SK-N-SH treated with all-trans-retinoic acid at 6 μM for 48 hours (cell line): ENCODE measurements around the gene IL15.

ENCODE experiments used
- ATAC-seq: fragments of 200-7000 bp; cut with Tn5 transposase; 3 replicates; pipeline ENCODE4 v1.9.1; 2020; ENCODE audit warnings: mild to moderate bottlenecking, moderate library complexity
- ARNTL ChIP-seq: fragments of 450-650 bp; formaldehyde crosslinking; IDR thresholded peaks from 2 replicates; pipeline ENCODE4 v1.5.0; 2020; ENCODE audit warnings: low read depth, mild to moderate bottlenecking, moderate library complexity, borderline replicate concordance
- BACH2 ChIP-seq: fragments of 250-450 bp; sonication (Bioruptor Pico); IDR thresholded peaks from 2 replicates; pipeline ENCODE4 v1.9.0; 2021; ENCODE audit warnings: mild to moderate bottlenecking, borderline replicate concordance
- CREB5 ChIP-seq: fragments of 250-450 bp; sonication (Bioruptor Pico); IDR thresholded peaks from 2 replicates; pipeline ENCODE4 v1.5.1; 2020; ENCODE audit warnings: low read depth, mild to moderate bottlenecking, moderate library complexity
- CSDC2 ChIP-seq: fragments of 250-450 bp; sonication (Bioruptor Pico); IDR thresholded peaks from 2 replicates; pipeline ENCODE4 v1.5.0; 2020; ENCODE audit warnings: mild to moderate bottlenecking, moderate library complexity
- ESRRG ChIP-seq: fragments of 250-450 bp; sonication (Bioruptor Pico); IDR thresholded peaks from 2 replicates; pipeline ENCODE4 v1.6.1; 2021; ENCODE audit warnings: mild to moderate bottlenecking
- GLIS3 ChIP-seq: fragments of 250-450 bp; sonication (Bioruptor Pico); IDR thresholded peaks from 2 replicates; pipeline ENCODE4 v1.5.0; 2020; ENCODE audit warnings: mild to moderate bottlenecking, moderate library complexity
- ISL1 ChIP-seq: fragments of 250-450 bp; sonication (Bioruptor Pico); IDR thresholded peaks from 2 replicates; pipeline ENCODE4 v2.1.2; 2022; ENCODE audit warnings: mild to moderate bottlenecking, moderate library complexity
- OSR1 ChIP-seq: fragments of 250-450 bp; sonication (Bioruptor Pico); IDR thresholded peaks from 2 replicates; pipeline ENCODE4 v1.8.0; 2022; ENCODE audit warnings: moderate library complexity, mild to moderate bottlenecking, inconsistent platforms
- PATZ1 ChIP-seq: fragments of 250-450 bp; sonication (Bioruptor Pico); IDR thresholded peaks from 2 replicates; pipeline ENCODE4 v1.8.0; 2020; ENCODE audit warnings: mild to moderate bottlenecking, moderate library complexity, borderline replicate concordance
- POU6F1 ChIP-seq: fragments of 250-450 bp; sonication (Bioruptor Pico); IDR thresholded peaks from 2 replicates; pipeline ENCODE4 v1.8.0; 2021; ENCODE audit warnings: low read depth, mild to moderate bottlenecking, moderate library complexity, borderline replicate concordance
- PPARA ChIP-seq: fragments of 250-450 bp; sonication (Bioruptor Pico); IDR thresholded peaks from 2 replicates; pipeline ENCODE4 v1.5.0; 2020; ENCODE audit warnings: mild to moderate bottlenecking, borderline replicate concordance
- RARB ChIP-seq: fragments of 250-450 bp; sonication (Bioruptor Pico); IDR thresholded peaks from 2 replicates; pipeline ENCODE4 v1.8.0; 2021; ENCODE audit warnings: mild to moderate bottlenecking, moderate library complexity
- SNAI2 ChIP-seq: fragments of 250-450 bp; sonication (Bioruptor Pico); IDR thresholded peaks from 2 replicates; pipeline ENCODE4 v1.5.0; 2020; ENCODE audit warnings: mild to moderate bottlenecking, moderate library complexity
- TCF4 ChIP-seq: fragments of 250-450 bp; sonication (Bioruptor Pico); IDR thresholded peaks from 2 replicates; pipeline ENCODE4 v1.8.0; 2021; ENCODE audit warnings: mild to moderate bottlenecking, moderate library complexity, borderline replicate concordance
- ZC3H10 ChIP-seq: fragments of 250-450 bp; sonication (Bioruptor Pico); IDR thresholded peaks from 2 replicates; pipeline ENCODE4 v1.5.1; 2021; ENCODE audit warnings: mild to moderate bottlenecking, moderate library complexity
- ZFP3 ChIP-seq: fragments of 250-450 bp; sonication (Bioruptor Pico); IDR thresholded peaks from 2 replicates; pipeline ENCODE4 v1.5.0; 2020; ENCODE audit warnings: mild to moderate bottlenecking, moderate library complexity
- ZNF70 ChIP-seq: fragments of 450-650 bp; formaldehyde crosslinking; IDR thresholded peaks from 2 replicates; pipeline ENCODE4 v1.5.0; 2020; ENCODE audit warnings: mild to moderate bottlenecking, moderate library complexity
- ZNF8 ChIP-seq: fragments of 450-650 bp; formaldehyde crosslinking; IDR thresholded peaks from 2 replicates; pipeline ENCODE4 v1.5.0; 2020; ENCODE audit warnings: mild to moderate bottlenecking, moderate library complexity
- TF ChIP-seq, protein P1 (sequence below): fragments of 250-450 bp; sonication (Bioruptor Pico); IDR thresholded peaks from 2 replicates; pipeline ENCODE4 v1.5.0; 2020; ENCODE audit warnings: mild to moderate bottlenecking, moderate library complexity
- TF ChIP-seq, protein P2 (sequence below): fragments of 250-450 bp; sonication (Bioruptor Pico); IDR thresholded peaks from 2 replicates; pipeline ENCODE4 v1.5.1; 2021; ENCODE audit warnings: mild to moderate bottlenecking, moderate library complexity

IL15 gene

DNA sequence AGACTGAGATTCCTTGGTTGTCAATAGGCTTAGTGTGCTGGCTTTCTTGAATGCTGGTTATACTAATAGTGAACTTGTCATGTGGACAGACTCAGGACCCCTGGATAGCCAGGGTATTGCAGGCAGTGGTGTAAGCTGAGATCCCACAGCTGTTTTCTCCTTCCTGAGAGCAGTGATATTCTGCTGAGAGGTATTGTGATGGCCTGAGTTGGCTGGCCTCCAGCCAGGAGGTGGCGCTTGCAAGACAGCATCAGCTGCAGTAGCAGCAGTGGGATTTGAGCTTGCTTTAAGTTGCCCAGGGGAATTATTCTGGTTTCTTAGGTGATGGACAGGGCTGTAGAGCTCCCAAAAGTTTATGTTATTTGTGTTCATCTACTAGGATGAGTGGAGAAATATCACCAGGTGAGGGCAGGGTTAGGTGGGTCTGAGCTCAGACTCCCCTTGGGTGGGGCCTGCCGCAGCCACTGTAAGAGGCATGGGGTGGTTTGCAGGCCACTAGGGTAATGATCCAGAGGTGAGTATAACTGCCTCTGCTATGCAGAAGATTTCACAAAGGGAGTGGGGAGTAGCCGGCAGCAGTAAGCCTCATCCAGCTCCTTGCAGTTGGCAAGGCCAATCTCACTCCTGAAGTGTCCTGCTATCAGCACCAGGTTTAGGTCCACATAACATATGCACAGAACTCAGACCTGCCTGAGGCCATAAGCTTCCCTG lies 66.2 kb downstream of the IL15 start:
- TF ChIP-seq ZNF70 (CRISPR knock-in tag) (no peak), GLIS3 (no peak), BACH2 (CRISPR knock-in tag) (no peak), SNAI2 (no peak), ARNTL (CRISPR knock-in tag) (no peak), CSDC2 (CRISPR knock-in tag) (no peak), RARB (CRISPR knock-in tag) (no peak), ESRRG (CRISPR knock-in tag) (no peak)
- TF ChIP-seq, protein P1, sequence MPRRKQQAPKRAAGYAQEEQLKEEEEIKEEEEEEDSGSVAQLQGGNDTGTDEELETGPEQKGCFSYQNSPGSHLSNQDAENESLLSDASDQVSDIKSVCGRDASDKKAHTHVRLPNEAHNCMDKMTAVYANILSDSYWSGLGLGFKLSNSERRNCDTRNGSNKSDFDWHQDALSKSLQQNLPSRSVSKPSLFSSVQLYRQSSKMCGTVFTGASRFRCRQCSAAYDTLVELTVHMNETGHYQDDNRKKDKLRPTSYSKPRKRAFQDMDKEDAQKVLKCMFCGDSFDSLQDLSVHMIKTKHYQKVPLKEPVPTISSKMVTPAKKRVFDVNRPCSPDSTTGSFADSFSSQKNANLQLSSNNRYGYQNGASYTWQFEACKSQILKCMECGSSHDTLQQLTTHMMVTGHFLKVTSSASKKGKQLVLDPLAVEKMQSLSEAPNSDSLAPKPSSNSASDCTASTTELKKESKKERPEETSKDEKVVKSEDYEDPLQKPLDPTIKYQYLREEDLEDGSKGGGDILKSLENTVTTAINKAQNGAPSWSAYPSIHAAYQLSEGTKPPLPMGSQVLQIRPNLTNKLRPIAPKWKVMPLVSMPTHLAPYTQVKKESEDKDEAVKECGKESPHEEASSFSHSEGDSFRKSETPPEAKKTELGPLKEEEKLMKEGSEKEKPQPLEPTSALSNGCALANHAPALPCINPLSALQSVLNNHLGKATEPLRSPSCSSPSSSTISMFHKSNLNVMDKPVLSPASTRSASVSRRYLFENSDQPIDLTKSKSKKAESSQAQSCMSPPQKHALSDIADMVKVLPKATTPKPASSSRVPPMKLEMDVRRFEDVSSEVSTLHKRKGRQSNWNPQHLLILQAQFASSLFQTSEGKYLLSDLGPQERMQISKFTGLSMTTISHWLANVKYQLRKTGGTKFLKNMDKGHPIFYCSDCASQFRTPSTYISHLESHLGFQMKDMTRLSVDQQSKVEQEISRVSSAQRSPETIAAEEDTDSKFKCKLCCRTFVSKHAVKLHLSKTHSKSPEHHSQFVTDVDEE (CRISPR knock-in tag): no peak

DNA sequence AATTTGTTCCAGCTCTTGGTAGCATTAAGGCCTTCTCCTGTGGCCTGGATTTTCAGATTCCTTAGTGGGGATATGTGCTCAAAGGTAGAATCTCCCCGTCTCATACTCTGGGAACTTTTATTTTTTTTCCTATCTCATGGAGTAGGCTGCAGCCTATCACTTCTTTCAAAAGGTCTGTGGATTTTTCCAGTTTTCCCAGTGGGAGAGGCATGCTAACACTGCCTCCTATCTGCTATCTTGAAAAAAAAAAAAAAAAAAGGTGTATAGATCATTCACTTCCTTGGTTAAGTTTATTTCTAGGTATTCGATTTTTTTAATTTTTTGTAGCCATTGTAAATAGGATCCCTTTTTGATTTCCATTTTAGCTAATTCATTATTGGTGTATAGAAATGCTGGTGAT lies 67.1 kb downstream of the IL15 start:
- no peak for ATAC-seq
- TF ChIP-seq ESRRG (CRISPR knock-in tag): no peak
- TF ChIP-seq PATZ1 (CRISPR knock-in tag): no peak
- TF ChIP-seq BACH2 (CRISPR knock-in tag): no peak
- TF ChIP-seq ISL1 (CRISPR knock-in tag): no peak
- TF ChIP-seq GLIS3: no peak
- TF ChIP-seq SNAI2: no peak
- no peak for TF ChIP-seq ZNF8 (CRISPR knock-in tag)

More for the DNA sequence above, 66.2 kb downstream of the IL15 start:
- peak; percentile 53; the same call in 2 of the 3 replicates for ATAC-seq

- no peak for ATAC-seq
- TF ChIP-seq ZNF8 (CRISPR knock-in tag): no peak
- no peak for TF ChIP-seq TCF4
- no peak for TF ChIP-seq CSDC2 (CRISPR knock-in tag)
- no peak for TF ChIP-seq ZC3H10
- no peak for TF ChIP-seq OSR1 (CRISPR knock-in tag)
- TF ChIP-seq ZFP3 (CRISPR knock-in tag): no peak
- TF ChIP-seq CREB5 (CRISPR knock-in tag): no peak
- no peak for TF ChIP-seq ISL1 (CRISPR knock-in tag)
- no peak for TF ChIP-seq ARNTL (CRISPR knock-in tag)
- no peak for TF ChIP-seq BACH2 (CRISPR knock-in tag)
- TF ChIP-seq ZNF70 (CRISPR knock-in tag): no peak
- no peak for TF ChIP-seq PPARA (CRISPR knock-in tag)
- TF ChIP-seq, protein P2, sequence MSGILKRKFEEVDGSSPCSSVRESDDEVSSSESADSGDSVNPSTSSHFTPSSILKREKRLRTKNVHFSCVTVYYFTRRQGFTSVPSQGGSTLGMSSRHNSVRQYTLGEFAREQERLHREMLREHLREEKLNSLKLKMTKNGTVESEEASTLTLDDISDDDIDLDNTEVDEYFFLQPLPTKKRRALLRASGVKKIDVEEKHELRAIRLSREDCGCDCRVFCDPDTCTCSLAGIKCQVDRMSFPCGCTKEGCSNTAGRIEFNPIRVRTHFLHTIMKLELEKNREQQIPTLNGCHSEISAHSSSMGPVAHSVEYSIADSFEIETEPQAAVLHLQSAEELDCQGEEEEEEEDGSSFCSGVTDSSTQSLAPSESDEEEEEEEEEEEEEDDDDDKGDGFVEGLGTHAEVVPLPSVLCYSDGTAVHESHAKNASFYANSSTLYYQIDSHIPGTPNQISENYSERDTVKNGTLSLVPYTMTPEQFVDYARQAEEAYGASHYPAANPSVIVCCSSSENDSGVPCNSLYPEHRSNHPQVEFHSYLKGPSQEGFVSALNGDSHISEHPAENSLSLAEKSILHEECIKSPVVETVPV: no peak
- no peak for TF ChIP-seq POU6F1 (CRISPR knock-in tag)
- TF ChIP-seq, all 23 proteins: peak for 0
These were observed 68.8 kb downstream of the IL15 start for GRCh38 chr4:141705048-141705746.
